ENCODE data around the gene NLRP1. TPM values are rescaled to one million over a fixed set of nuclear protein-coding genes. Genes with fewer than 3 reads are reported as not detected.

Gene NLRP1
- total RNA-seq, 1 experiment from 2014 or later: 33.5 TPM

GRCh38 chr17:5540321-5540720 is 44.0 kb downstream of the NLRP1 start:
- no peak for TF ChIP-seq CTCF (IDR thresholded peaks at IDR 0.05; ENCODE audit: unreplicated experiment)
- CTCF ChIA-PET: no interaction called here
- H3K4me3 Mint-ChIP-seq (ENCODE audit: unreplicated experiment): no peak overlapping the region

GRCh38 chr17:5539286-5539685 is 45.0 kb downstream of the NLRP1 start:
- no peak for DNase-seq (ENCODE audit: unreplicated experiment)
- TF ChIP-seq CTCF (IDR thresholded peaks at IDR 0.05; ENCODE audit: unreplicated experiment): no peak
- no peaks in the 10 kb centered on the region for H3K9me3 Mint-ChIP-seq (ENCODE audit: unreplicated experiment)
- POLR2A ChIA-PET: no interaction called here
- no peaks in the 10 kb centered on the region for H3K27me3 Mint-ChIP-seq (ENCODE audit: insufficient read depth, unreplicated experiment)
- H3K4me1 Mint-ChIP-seq (ENCODE audit: insufficient read depth, unreplicated experiment): no peaks in the 10 kb centered on the region
- CTCF ChIA-PET: no interaction called here
- intact Hi-C loops (cut with micrococcal nuclease): no loop called here
- peaks cover 31% of the 10 kb centered on the region for H3K36me3 Mint-ChIP-seq (ENCODE audit: insufficient read depth, unreplicated experiment)
- no peak overlapping the region for H3K4me3 Mint-ChIP-seq (ENCODE audit: unreplicated experiment)
- BruUV-seq (replicated peaks): no TSS peak
- no peak overlapping the region for H3K27ac Mint-ChIP-seq (ENCODE audit: low read depth, unreplicated experiment)

More at GRCh38 chr17:5540321-5540720, 44.0 kb downstream of the NLRP1 start:
- Mint-ChIP-seq H3K9me3 (ENCODE audit: unreplicated experiment) (no peaks in the 10 kb centered on the region), H3K27ac (ENCODE audit: low read depth, unreplicated experiment) (no peak overlapping the region), H3K27me3 (ENCODE audit: insufficient read depth, unreplicated experiment) (no peaks in the 10 kb centered on the region), H3K4me1 (ENCODE audit: insufficient read depth, unreplicated experiment) (no peaks in the 10 kb centered on the region), H3K36me3 (ENCODE audit: insufficient read depth, unreplicated experiment) (peaks cover 29% of the 10 kb centered on the region)
- intact Hi-C loops (cut with micrococcal nuclease): no loop called here
- BruUV-seq (replicated peaks): no TSS peak
- POLR2A ChIA-PET: no interaction called here
- DNase-seq (ENCODE audit: unreplicated experiment): no peak

- Mint-ChIP-seq H3K27ac (ENCODE audit: low read depth, unreplicated experiment) (no peak overlapping the region), H3K4me1 (ENCODE audit: insufficient read depth, unreplicated experiment) (no peaks in the 10 kb centered on the region), H3K4me3 (ENCODE audit: unreplicated experiment) (no peak overlapping the region), H3K27me3 (ENCODE audit: insufficient read depth, unreplicated experiment) (no peaks in the 10 kb centered on the region), H3K36me3 (ENCODE audit: insufficient read depth, unreplicated experiment) (peaks cover 28% of the 10 kb centered on the region), H3K9me3 (ENCODE audit: unreplicated experiment) (no peaks in the 10 kb centered on the region)
- intact Hi-C loops (cut with micrococcal nuclease): no loop called here
- CTCF ChIA-PET: no interaction called here
- BruUV-seq (replicated peaks): no TSS peak
- no peak for TF ChIP-seq CTCF (IDR thresholded peaks at IDR 0.05; ENCODE audit: unreplicated experiment)
- POLR2A ChIA-PET: no interaction called here
- no peak for DNase-seq (ENCODE audit: unreplicated experiment)
Observed at GRCh38 chr17:5536866-5537650, 47.3 kb downstream of the NLRP1 start.

- intact Hi-C loops (cut with micrococcal nuclease): no loop called here
- Mint-ChIP-seq H3K36me3 (ENCODE audit: insufficient read depth, unreplicated experiment) (peaks cover 31% of the 10 kb centered on the region), H3K9me3 (ENCODE audit: unreplicated experiment) (no peaks in the 10 kb centered on the region), H3K27ac (ENCODE audit: low read depth, unreplicated experiment) (no peak overlapping the region), H3K4me1 (ENCODE audit: insufficient read depth, unreplicated experiment) (no peaks in the 10 kb centered on the region), H3K27me3 (ENCODE audit: insufficient read depth, unreplicated experiment) (no peaks in the 10 kb centered on the region), H3K4me3 (ENCODE audit: unreplicated experiment) (no peak overlapping the region)
- POLR2A ChIA-PET: interaction anchor here (0.8 kb wide), 1 partner anchor 93 kb away, joined by 3 read pairs; no protein-coding TSS in a partner anchor
- CTCF ChIA-PET: no interaction called here
- no peak for TF ChIP-seq CTCF (IDR thresholded peaks at IDR 0.05; ENCODE audit: unreplicated experiment)
- no peak for DNase-seq (ENCODE audit: unreplicated experiment)
- BruUV-seq (replicated peaks): no TSS peak
Observed at GRCh38 chr17:5535436-5535835, 48.9 kb downstream of the NLRP1 start.

All from MCF 10A (cell line).